Panc1 (cell line): Measurements from ENCODE around the gene PNLIPRP2.

Experiments used
- CTCF ChIP-seq: fragments of 450-650 bp; IDR thresholded peaks from 2 replicates; pipeline ENCODE4 v1.5.1; 2017; ENCODE audit warnings: mild to moderate bottlenecking
- SIN3A ChIP-seq: IDR thresholded peaks from 2 replicates; pipeline ENCODE4 v1.6.1; 2012; ENCODE audit warnings: low read depth, mild to moderate bottlenecking, low read length, moderate library complexity, borderline replicate concordance; ENCODE audit not compliant: insufficient read depth

- TF ChIP-seq CTCF (no peak), SIN3A (no peak)
These were observed 52.1 kb downstream of the PNLIPRP2 start for GRCh38 chr10:116672891-116673290.
